GM19372 (cell line): ENCODE measurements around the gene PRKAR2B.
"Not testable (repeated sequence)": the region's sequence is repeated elsewhere in the genome, so short reads cannot be mapped to it uniquely, and the experiment has no call there.

Experiments
- ATAC-seq: cut with Tn5 transposase; IDR thresholded peaks from one replicate; pipeline ENCODE4 v1.9.1; 2021; ENCODE audit warnings: mild to moderate bottlenecking, low read depth, moderate library complexity; ENCODE audit not compliant: unreplicated experiment

The PRKAR2B gene

DNA sequence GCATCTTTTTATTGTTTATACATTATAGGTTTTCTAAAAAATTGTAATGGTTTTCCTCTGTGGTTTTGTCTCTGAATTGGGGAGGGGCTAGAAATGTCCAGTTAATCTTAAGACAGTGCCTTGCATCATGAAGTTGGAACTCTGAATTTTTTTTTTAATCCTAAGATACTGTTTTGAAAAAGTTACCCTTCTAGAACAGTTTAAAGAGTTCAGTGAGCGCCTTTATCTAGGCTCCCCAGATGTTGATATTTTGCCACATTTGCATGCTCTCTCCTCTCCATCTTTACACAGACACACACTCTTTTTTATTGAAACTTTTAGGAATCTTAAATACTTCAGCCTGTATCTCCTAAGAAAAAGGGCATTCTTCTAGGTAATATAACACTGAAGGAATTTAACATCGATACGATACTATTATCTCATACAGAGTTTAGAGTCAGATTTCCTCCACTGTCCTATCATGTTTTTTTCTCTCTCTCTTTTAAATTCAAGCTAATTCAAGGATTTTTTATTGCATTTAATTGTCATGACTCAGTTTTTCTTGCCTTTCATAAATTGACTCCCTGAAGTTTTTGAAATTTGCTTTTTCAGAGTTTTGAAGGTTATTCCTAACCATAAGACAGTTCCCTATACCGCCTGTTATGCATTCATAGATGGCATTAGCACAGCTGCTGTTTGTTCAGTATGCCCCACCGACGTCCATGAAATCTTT, 31.5 kb downstream of the PRKAR2B start:
- no peak for ATAC-seq

DNA sequence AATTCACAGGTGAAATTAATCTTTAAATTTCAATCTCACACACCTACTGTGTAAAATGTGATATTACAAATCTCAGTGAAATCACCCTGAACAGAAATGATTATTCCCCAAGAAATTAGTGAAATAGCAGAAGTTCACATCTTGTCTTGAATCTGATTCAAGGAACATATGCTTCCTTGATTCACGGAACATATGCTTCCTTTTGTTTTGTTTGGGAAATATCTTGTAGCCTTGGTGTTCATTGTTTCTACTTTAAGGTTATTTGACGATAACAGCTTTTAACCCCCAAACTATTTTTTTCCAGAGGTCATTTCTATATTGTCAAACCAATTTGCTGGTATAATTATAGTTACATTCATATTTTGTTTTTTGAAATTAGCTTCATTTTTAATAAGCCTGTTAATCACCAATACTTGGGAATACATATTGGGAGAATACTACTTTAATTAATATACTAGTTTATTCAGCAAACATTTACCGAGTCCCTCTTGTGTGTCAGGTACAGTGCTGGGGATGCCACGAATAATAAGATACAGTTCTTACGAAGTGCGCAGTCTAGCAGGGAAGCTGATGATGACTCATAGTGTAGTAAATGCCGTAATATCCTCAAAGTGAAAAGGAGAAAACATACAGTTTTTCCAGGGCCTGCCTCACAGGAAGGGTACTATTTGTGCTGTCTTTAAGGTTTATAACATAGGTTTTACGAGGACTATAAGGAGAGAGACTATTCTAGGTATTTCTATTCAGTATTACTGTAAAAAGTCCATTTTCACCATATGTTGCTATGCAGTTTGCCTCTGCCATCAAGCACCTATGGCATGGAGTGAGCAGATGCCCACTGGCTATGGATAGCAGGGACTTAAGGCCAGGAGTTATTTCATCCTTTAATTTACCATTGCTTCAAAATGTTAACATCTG, 32.5 kb downstream of the PRKAR2B start:
- ATAC-seq: no peak

DNA sequence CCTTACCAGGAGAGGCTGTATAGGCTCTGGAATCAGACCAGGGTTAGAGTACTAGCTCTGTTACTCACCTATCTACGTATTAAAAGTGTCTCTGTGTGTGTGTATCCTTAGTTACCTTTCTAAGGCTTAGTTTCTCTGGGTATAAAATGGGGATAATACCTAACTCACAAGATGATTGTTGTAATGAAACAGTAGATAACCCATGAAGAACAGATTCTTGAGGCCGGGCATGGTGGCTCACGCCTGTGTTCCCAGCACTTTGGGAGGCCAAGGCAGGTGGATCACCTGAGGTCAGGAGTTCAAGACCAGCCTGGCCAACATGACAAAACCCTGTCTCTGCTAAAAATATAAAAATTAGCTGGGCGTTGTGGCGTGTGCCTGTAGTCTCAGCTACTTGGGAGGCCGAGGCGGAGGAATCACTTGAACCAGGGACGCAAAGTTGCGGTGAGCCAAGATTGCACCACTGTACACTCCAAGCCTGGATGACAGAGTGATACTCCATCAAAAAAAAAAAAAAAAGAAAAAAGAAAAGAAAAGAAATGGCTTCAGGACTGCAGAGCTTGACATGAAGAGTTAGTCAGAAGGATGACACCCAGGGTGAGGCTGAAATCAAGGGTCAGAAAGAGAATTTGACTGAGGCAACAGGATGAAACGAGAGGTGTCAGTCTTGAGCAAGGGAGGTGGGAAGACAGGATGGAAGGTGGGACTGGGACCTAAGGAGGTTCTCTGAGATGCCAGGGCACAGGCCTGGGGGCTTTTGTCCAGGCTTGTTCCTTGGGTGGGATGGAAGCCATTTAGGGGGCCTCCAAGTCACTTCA, 33.4 kb downstream of the PRKAR2B start:
- ATAC-seq: no peak

DNA sequence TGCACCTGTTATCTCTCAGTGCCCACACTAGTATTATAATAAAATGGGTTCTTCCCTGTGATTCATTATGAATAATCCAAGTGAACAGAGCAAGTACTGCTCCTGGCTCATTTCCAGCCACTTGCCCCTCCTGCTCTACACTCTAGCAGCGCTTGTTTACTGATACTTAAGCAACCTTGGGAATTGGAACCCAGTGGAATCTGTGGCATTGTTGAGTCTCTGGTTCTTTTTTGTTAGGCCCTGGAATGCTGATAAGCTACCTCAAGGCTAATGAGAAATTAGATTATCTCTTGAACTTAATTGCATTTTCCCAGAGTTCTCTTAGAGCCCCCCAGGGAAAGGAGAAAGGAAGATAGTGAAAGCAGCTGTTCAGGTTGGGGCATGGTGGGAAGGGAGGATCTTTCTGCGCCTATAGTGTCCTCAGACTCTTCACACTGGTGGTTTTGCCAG, 34.0 kb downstream of the PRKAR2B start:
- no peak for ATAC-seq

DNA sequence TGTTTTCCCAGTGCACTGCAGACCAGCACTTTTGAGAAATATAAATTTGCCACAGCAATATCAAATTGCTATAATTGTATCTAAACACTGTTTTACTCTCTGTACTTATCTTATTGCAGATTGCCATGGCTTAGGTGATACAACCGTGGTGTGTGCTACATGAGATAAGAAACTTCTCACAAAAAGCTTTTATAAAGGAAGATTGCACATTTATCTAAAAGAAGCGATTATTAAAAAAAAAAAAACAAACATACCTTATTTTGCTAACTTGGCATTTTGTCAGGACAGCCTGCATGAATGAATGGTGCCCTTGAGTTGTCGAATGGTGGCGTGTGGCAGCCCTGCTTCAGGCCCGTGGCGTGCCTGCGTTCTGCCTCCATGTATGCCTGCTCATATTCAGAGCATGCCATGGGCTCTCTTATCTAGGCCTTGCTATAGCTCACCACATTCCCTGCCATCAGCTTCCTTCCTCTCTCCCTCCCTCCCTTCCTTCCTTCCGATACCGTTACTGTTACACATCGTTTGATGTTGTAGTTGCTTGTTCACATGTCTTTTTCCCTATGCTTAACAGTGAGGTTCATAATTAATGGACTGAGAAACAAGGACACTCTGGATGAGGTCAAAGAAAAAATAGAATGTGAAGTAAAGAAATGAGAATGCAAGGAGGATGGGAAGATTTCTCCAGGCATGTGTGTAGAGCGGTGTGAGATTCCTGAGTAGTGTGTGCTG, 34.9 kb downstream of the PRKAR2B start:
- ATAC-seq: no peak

DNA sequence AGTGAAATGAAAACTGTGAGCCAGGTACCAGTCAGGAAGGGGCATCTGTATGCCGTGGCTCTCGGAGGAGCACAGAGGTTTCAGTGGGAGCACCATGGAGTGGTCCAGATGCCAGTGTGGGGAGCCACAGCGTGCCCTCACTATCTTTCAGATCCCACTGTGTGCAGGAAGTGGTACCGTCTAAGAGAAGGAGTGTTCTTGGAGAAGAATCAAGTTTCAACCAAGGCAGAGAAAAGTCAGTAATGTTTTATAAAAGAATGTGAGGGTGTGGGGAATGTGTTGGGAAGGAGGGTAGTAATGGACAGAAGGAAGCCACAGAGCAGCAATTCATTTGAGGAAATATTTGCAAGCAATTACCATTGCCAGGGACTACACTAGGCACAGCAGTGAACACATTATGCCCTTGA, 35.6 kb downstream of the PRKAR2B start:
- ATAC-seq: no peak

DNA sequence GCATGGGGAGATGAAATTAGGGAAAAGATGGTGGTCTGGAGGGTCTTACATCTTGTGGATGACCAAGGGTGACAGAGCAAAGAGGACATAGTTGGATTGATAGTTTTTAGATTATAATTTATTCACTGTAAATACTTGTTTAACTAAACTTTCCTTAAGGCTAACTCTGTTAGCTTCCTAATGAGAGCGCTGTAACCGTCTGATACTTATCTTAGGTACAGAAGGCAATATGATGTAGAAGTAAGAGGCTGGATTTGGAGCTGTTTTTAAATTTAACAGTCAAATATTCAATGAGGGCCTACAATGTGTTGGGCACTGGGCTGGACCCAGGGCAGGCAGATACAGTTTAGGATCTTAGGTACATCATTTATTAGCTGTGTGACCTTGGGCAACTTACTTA, 36.0 kb downstream of the PRKAR2B start:
- no peak for ATAC-seq

DNA sequence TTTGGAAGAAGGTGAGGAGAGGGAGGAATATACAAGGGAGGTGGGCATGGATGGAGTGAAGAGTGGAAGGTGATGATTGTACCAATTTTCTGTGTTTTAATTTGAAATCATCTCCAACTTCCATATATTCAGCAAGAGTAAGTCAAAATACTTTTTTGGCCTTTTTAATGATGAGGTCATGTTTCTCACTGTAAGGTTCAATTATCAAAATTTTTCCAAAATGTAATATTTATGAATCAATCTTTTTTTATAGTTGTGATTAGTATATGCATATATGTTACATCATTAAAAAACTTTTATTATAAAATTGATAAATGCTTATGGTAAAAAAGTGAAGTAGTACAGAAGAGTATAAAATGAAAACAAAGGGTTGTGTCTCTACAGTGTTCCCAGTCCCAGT, 40.7 kb downstream of the PRKAR2B start:
- ATAC-seq: no peak

DNA sequence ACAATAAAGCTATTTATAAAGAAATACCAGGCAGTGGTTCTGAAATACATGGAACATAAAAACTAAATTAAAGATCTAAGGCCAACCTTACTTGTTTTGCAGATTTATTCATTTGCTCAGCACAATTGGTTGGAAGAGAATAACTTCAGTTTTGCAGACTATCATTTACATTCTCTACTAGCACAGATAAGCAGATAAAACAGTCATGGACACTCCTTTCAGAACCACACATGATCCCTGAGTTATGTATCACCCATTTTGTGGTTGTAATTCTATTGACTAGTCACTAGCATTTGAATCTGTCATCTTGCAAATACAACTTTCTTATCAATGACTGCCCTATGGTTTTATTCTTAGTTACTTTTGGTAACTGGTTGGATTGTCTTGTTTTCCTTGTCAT, 45.1 kb downstream of the PRKAR2B start:
- no peak for ATAC-seq

DNA sequence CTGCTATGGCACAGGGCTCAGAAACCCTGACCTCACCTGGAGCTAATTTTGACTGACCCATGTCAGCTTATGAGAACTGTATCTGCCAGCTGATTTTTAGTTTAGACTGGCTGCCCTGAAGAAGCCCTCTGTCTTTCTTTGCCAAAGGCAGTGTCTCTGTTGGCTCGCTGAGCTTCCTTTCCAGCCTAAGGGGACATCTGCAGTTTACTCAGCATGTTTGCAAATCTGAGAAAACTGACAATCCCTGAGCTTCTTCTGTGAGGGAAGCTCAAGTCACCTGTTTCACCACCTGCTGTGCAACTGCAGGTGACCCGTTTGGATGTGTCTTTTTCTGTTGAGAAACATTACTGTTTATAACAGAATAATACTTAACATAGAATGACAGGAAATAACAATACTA, 46.0 kb downstream of the PRKAR2B start:
- no peak for ATAC-seq

DNA sequence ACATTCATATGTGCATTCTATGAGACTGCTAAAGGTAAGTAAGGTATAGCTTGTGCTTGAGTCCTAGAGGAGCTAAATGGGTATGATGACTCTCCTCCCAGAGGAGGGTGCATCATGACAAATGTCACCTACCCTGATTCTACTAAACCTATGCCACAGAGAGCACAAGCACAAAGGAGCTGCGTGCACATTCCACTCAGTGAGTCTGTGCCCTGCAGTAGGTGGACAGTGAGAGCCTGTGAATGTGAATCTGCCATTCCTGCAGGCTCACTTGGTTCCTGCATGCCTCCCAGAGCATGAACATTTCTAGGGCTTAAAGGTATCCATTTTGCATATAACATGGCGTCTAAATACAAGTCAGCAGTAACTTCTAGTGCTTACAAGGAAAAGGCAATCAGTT, 46.8 kb downstream of the PRKAR2B start:
- no peak for ATAC-seq

DNA sequence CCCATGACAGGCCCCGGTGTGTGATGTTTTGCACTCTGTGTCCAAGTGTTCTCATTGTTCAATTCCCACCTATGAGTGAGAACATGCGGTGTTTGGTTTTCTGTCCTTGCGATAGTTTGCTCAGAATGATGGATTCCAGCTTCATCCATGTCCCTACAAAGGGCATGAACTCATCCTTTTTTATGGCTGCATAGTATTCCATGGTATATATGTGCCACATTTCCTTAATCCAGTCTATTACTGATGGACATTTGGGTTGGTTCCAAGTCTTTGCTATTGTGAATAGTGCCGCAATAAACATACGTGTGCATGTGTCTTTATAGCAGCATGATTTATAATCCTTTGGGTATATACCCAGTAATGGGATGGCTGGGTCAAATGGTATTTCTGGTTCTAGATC, 49.2 kb downstream of the PRKAR2B start:
- ATAC-seq: not testable (repeated sequence)

DNA sequence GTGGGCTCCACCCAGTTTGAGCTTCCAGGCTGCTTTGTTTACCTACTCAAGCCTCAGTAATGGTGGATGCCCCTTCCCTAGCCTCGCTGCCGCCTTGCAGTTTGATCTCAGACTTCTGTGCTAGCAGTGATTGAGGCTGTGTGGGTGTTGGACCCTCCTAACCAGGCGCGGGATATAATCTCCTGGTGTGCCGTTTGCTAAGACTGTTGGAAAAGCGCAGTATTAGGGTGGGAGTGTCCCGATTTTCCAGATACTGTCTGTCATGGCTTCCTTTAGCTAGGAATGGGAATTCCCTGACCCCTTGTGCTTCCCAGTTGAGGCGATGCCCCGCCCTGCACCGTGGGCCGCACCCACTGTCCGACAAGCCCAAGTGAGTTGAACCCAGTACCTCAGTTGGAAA, 54.6 kb downstream of the PRKAR2B start:
- ATAC-seq: not testable (repeated sequence)

DNA sequence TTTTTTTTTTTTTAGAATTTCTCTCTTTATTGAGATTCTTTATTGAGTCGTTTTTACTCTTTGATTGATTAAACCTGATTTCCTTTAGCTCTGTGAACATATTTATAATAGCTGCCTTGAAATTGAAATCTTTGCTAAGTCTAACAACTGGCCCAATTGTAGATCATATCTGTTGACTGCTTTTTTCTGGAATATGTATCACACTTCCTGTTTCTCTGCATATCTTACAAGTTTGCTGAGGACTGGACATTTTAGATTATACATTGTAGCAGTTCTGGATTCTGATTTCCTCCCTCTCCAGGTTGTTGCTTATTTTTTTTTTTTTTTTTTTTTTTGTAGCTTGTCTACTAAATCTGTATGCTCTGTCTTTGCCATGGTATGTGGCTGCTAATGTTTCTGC, 56.3 kb downstream of the PRKAR2B start:
- no peak for ATAC-seq

DNA sequence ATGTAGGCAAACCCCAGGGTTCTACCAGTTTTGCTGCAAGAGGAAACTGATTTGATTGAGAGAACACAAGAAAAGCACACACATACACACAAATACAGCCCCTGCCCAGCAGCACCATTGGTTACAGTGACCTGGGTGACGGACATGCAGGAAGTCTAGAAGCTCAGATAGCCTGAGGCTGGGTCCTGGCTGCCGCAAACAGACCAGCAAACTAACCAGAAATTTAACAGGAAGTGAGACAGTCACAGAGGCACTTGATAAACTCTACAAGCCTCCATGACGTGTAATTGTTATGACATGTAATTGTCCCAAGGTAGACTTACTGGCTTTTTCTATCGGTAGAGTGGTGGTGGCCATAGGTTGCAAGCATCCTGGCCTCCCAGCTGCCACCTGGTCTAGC, 58.9 kb downstream of the PRKAR2B start:
- ATAC-seq: no peak

DNA sequence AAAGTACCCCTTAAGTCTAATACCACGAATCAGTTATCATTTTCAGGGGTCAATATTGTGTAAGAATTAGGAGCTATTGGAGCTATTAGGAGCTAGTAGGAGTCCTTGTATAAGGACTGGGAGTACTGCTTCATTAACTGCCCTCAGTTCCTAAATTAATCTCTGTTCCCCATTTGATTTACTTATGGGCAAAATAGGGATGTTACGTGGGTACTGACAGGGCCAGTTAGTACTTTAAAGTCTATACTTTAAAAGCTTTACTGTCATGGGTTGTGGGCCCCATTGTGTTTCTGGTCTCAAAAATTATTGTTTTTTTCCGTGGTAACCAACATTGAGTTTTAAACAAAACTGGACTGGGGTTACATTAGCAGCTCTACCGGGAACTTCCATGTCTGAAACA, 60.3 kb downstream of the PRKAR2B start:
- ATAC-seq: no peak

DNA sequence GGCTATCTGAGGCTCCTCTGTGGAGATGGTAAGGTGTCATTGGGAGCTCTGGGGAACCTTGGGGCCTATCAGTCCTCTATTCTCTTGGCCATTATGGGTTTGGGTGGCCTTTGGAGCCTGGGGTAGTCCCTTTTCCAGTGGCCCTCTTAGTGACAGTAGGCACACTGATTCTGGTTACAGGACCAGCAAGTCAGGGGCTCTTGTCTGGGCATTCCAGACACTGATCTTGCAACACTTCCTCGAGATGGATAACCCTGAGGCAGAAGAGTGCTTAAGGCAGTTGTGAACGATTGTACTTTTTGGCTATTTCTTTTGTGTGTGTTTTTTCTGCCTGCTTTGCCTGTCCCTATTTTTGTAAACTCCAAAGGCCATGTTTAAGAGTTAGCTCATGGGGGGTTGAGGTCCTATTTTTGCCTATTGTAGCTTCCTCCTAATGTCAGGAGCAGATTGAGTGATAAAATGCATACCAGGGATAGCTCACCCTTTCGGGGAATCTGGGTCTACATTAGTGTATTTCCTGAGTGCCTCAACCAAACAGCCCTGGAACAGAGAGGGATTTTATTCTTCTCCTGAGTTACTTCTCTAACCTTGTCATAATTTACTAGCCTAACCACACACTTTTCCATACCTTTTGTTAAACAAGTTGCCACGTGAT, 61.2 kb downstream of the PRKAR2B start:
- ATAC-seq: no peak

DNA sequence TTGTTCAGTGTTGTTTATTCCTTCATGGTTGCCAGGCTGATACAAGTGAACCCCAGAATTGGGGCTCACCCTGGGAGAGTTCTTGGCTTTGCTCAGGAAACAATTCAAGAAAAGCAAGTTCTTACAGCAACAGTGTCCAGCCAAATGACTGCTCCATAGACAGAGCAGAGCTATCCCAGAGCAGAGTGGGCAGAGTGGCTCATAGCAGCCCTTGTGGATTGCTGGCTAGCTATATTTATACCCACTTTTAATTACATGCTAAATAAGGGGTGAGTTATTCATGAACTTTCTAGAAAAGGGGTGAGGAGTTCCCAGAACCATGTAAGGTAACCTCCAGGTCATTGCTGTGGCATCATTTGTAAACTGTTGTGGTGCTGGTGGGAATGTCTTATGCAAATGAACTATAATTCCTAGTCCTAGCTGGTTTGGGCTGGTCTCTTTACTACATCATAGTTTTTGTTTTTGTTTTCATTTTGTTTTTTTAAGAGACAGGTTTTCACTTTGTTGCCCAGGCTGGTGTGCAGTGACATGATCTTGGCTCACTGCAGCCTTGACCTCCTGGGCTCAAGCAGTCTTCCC, 64.4 kb downstream of the PRKAR2B start:
- no peak for ATAC-seq

DNA sequence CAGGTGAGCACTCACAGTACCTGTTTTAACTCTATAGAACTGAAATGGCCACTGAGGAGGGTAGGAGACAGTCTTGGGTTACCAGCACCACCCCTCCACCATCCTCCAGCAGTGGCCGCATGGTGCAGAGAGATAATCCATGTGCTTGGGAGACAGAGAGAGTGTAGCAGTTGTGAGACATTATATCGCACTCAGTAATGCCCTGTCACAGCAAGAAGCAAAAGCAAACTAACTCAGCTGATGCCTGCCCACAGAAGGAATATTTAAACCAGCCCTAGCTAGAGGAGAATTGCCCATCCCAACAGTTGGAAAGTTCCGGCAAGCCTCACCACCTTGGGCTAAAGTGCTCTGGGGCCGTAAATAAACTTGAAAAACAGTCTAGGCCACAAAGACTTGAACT, 65.5 kb downstream of the PRKAR2B start:
- ATAC-seq: no peak
